Spleen (tissue), 7 donors: ENCODE data around the gene CUZD1.

Source experiments
- CTCF ChIP-seq, 11 experiments: fragments of 200-600 bp in 7 of 11; fragments of 450-650 bp in 4 of 11; sonication (generic) in 4 of 11; IDR thresholded peaks in 8 of 11; conservative IDR thresholded peaks in 3 of 11; 1 replicate in 7 of 11; 2 replicates in 4 of 11; pipeline versions ENCODE4 v1.4.0 to v1.8.0; 2016 to 2021; ENCODE audit warnings: antibody characterized with exemption in 11 of 11, inconsistent platforms in 4 of 11, mild to moderate bottlenecking in 1 of 11
- POLR2A ChIP-seq, 3 donors: fragments of 450-650 bp; IDR thresholded peaks; one replicate each; pipeline ENCODE4 v1.5.1; 2017; ENCODE audit warnings: antibody characterized with exemption in 3 of 3, mild to moderate bottlenecking in 1 of 3
- donor health status: DM: no; HTN: no; CAD: no; lungs with moderate emphysema.
- donor health status: DM: no; HTN: no; CAD: no.
- donor health status: DM: no; HTN: no; CAD: no.

GRCh38 chr10:122827302-122827701 lies 18.4 kb downstream of the CUZD1 start:
- no peak for TF ChIP-seq POLR2A (IDR thresholded peaks at IDR 0.05)
- TF ChIP-seq CTCF (IDR thresholded peaks at IDR 0.05 in 8 of 11, conservative IDR thresholded peaks at IDR 0.05 in 3 of 11), result no peak
